HG02884 (cell line): ENCODE measurements around the gene BAIAP2L1.

Experiments
- ATAC-seq: cut with Tn5 transposase; IDR thresholded peaks from one replicate; pipeline ENCODE4 v1.9.1; 2021; ENCODE audit warnings: mild to moderate bottlenecking, moderate library complexity; ENCODE audit not compliant: unreplicated experiment

BAIAP2L1 gene

DNA sequence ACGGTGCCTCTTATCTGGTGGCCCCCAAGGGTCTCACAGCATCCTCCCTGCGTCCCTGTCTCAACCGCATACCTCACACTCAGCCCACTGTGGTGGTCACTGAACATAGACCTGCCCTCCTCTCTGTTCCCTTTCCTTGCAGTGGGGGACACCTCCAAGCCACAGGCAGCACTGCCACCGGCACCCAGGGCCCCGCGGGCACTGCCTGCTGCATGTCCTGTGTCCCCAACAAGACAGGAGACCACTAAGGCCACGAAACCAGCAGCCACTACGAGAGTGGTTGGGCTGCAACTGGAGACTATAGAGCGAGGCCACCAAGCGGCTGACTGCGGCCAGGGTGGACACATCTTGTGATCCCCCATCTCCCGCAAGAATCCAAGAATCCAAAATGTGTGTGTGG is 104.1 kb downstream of the BAIAP2L1 start:
- ATAC-seq: no peak

DNA sequence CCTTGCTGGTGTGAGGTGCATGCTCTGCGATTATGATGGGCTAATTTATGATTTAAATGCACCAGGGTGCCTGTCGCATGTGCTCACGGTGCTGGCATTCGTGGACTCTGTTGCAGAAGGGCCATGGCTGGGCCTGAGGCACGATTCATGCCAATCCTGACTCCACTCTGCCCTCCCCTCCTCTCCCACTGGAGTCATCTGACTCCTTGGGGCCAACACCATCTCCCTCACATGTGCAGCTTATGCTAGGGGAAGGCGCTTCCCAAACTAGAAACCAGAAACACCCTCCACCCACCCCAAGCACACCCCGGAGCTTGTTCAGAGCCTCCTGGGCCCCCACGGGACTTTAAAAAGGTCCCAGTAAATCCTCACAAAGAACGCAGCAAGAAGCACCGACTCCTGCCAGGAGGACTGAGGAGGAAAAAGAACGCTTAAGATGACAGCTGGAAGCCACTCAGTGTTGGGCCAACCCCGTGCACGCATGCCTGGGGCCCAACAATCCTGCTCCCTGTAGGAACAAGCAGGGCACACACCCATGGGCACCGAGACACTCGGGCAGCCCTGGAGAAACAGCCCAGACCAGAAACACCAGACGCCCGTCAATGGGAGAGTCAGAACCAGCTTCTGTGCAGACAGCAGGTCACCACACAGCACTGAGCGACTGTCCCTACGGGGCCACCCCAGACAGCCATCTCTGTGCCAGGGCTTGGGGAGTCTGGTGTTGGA is 105.3 kb downstream of the BAIAP2L1 start:
- no peak for ATAC-seq

- ATAC-seq: peak; percentile 69
These were observed 106.0 kb downstream of the BAIAP2L1 start for GRCh38 chr7:98294798-98295382.

- ATAC-seq: no peak
These were observed 106.6 kb downstream of the BAIAP2L1 start for GRCh38 chr7:98294326-98294725.

- no peak for ATAC-seq
These were observed 107.1 kb downstream of the BAIAP2L1 start for GRCh38 chr7:98293746-98294145.

- ATAC-seq: no peak
These were observed 107.6 kb downstream of the BAIAP2L1 start for GRCh38 chr7:98293265-98293664.

DNA sequence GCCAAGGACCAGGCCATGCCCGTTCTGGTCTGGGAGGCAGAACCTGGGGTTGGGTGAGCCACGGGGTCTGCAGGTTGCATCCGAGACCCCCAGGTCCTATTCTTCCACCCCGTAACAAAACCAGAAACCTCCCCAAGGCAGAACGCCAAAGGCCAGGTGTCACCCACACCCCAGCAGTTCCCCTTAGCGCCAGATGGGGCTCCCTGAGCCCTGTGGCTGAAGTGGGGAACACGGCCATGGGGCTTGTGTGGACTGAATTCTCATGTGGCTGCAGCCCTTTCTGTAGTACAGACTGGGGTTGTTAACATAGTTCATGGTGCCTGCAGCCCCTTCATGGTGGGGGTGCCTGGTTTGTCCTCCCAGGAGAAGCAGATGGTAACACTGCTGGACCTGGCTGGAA is 109.2 kb downstream of the BAIAP2L1 start:
- ATAC-seq: no peak

- ATAC-seq: no peak
These were observed 111.5 kb downstream of the BAIAP2L1 start for GRCh38 chr7:98289333-98289875.

DNA sequence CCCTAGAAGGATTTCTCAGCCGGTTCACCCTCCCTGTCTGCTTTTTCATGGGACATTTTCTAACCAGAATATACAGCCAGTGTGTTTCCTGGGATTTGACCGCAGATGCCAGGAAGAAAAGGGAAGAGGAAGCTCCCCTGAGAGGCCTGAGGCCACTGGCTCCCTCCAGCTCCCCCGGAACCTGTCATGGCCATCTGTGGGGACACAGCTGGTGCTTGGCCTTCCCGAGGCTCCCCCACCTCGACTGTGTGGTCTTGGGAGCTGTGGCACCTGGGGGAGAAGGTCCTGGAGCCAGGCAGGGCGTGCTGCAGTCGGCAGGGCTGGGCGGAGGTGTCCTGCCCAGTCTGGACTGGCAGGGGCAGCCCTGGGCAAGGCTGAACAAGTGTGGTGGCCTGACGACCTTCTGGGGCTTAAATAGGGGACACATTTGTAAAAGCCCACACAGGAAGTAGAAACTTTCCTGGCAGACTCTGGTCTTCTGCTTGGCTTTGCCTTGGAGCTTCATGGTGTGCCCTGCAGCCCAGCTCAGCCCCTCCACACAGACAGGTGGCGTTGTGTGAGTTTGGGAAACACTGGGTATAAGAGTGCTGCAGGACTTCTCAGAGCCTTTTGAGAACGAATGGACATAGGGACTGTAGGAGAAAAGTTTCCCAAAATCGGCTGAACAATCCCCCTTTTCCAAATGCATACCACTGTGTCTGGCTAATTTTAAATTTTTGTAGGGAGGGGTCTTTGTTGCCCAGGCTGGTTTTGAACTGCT is 112.6 kb downstream of the BAIAP2L1 start:
- no peak for ATAC-seq

- ATAC-seq: no peak
These were observed 113.4 kb downstream of the BAIAP2L1 start for GRCh38 chr7:98287486-98287959.

DNA sequence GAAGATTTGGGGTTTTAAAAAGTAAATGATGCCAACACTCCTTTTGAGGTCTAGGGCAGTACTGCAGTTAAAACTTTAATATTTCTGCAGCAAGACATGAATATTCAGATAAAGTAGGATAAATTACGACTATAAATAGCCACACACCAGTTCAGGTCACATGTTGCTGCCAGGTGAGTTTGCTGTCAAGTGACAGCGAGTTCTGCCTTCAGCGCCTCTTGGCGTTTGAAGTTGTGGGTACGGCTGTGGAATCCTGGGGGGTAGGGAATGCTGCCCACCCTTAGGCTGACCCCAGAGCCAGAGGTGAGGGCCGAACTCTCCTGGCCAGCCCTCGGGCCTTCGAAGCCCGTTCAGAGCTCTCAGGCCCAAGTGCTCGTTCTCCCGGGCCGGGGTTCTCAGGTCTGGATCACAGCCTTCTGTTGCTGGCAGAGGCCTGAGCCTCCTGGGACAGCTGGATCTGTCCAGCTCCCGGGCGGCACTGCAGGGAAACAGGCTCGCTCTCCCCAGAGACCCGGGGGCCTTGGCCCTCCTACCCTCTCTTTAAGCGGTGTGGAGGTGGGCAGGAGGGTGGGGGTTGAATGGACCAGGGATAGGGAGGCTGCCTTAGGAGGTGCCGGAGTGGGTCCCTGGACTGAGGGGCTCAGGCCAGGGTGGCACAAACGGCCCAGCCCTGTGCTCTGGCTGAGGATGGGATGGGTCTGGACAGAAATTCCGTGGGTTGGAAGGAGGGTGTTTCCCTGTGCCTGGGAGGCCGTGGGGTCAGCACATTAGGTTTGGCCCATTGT is 114.0 kb downstream of the BAIAP2L1 start:
- no peak for ATAC-seq

DNA sequence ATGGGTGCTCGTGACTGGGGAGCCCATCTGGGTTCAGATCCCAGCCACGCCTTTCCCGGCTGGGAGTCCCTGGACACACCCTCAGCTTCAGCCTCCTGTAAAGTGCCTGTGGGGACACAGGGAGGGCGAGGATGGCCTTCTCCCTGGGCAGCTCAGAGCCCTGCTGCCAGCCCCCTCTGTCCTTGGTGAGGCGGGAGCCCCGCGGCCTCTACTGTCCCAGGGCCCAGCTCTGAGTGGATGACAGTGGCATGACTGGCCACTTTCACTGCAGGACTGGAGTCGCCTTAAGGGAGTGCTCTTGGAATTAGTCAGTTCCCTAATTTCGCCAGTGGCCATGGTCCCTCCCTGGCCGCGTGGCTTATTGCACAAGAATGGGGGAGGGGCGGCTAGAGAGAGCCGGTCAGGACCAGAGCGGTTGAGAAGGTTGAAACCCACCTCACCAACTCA is 114.8 kb downstream of the BAIAP2L1 start:
- no peak for ATAC-seq

DNA sequence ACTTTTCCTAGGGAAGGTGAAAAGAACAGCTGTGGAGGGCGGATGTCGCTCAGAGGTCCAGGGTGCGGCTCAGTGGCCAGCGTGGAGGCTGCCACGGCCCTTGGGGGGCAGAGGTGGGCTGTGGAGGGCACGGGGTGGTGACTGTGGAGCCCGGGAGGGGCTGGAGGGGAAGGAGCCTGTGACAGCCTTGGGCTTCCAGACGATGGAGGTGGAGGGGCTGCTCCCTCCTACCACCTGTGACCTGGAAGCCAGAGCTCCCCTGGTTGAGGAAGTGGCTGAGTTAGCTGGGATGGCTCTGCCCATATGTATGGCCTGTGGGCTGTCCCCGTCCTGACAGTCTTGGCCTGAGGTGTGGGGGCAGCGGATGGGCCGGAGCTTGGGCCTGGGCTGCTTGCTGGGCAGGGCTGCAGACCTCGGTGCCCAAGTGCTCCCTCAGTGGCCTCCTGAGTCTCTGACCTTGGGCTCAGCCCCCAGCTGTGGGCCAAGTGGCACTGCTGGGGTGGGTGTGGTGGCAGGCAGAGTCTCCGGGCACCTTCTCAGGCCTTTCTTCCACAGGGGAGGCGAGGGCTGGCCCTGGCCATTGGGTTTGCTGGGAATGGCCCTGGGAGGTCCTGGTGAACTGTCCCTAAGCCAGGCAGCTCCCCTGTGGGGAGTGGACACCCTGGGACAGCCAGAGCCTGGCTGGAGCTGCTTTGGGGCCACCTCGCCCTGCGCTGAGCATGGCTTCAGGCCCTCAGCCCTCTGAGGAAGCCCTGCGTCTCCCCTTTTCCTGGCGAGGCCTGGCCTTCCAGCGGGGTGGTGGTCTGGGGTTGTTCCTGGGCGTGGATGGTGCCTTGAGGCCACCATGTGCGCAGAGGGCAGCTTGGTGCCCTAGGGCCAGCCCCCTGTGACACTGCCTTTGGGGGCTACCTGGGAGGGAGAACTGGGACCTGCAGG is 115.5 kb downstream of the BAIAP2L1 start:
- ATAC-seq: no peak

- no peak for ATAC-seq
These were observed 116.4 kb downstream of the BAIAP2L1 start for GRCh38 chr7:98284335-98285036.

- ATAC-seq: no peak
These were observed 117.0 kb downstream of the BAIAP2L1 start for GRCh38 chr7:98283887-98284222.

GRCh38 chr7:98283127-98283886 is 117.6 kb downstream of the BAIAP2L1 start:
- ATAC-seq: no peak

DNA sequence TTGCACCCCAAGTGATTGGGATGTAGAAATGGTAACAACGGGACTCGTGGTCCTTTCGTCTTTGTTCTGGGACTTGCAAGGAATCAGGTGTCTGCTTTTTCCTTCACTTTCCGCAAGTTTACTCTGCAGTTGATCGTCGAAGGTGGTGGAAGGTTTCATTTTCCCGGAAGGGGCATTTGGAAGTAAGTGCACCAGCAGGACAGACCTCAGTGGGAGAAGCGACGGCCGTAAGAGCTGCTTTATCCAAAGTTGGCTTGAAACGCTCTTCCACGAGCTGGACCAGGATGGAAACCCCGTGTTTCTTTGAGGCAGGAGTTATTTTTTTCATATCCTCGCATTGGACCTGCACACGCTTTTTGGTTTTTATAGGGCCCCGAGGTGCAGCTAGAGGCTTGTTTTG is 118.2 kb downstream of the BAIAP2L1 start:
- ATAC-seq: no peak
